Effector memory CD4-positive, alpha-beta T cell (primary cell): ENCODE measurements around the gene KLKB1.

Experiments used
- DNase-seq, 3 donors: peaks; one replicate each; pipeline ENCODE4 v3.0.0-alpha.2; 2020
- H3K27ac ChIP-seq: 2 replicates; pipeline ENCODE4 v1.7.0; 2013; ENCODE audit warnings: mild to moderate bottlenecking, low read length, moderate library complexity; ENCODE audit not compliant: insufficient read depth, poor library complexity, severe bottlenecking
- H3K27me3 ChIP-seq: replicated peaks from 2 replicates; pipeline ENCODE4 v1.7.0; 2013; ENCODE audit warnings: mild to moderate bottlenecking, low read length; ENCODE audit not compliant: insufficient read depth, control insufficient read depth, poor library complexity, severe bottlenecking
- H3K36me3 ChIP-seq: 2 replicates; pipeline ENCODE4 v1.7.0; 2013; ENCODE audit warnings: mild to moderate bottlenecking, low read length, moderate library complexity; ENCODE audit not compliant: control insufficient read depth, insufficient read depth
- H3K4me1 ChIP-seq: 2 replicates; pipeline ENCODE4 v1.7.0; 2013; ENCODE audit warnings: low read length, mild to moderate bottlenecking; ENCODE audit not compliant: control insufficient read depth, insufficient read depth, poor library complexity, severe bottlenecking
- H3K4me3 ChIP-seq: 2 replicates; pipeline ENCODE4 v1.7.0; 2013; ENCODE audit warnings: low read length, low read depth, mild to moderate bottlenecking; ENCODE audit not compliant: insufficient read depth, poor library complexity, severe bottlenecking
- H3K9me3 ChIP-seq: 2 replicates; pipeline ENCODE4 v1.7.0; 2013; ENCODE audit warnings: mild to moderate bottlenecking, low read length, moderate library complexity; ENCODE audit not compliant: control insufficient read depth

Gene KLKB1

DNA sequence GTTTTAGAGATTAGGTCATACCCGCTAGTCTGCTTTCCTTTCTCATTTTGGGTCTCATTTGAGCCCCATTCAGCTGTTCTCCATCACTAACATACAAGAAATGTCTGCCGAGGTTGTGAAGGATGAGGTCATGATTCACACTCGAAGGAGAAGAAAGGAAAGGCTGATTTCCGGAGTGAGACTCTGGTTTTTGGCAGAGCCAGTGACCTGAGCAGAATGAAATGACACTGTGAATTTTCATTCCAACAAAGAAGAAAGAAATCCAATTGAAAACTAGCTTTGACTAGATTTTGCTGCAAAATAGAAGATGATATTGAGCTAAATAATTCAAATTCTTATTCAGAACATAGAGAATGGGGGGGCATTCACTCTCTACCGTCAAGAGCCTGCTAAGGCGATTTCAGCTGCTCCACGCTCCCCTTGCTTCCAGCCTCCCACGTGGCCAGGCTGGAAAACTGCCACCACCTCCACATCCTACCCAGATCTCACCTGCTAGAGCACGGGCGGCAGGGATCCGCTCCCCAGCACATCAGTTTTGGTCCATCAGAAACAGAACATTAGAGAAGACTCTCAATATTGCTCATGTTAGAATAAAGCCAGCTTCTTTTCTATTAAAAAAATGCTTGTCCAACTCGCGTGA is 77.7 kb downstream of the KLKB1 start:
- H3K27ac ChIP-seq: no peak overlapping the region
- no peak for DNase-seq
- H3K9me3 ChIP-seq: no peaks in the 10 kb centered on the region
- H3K4me1 ChIP-seq: no peaks in the 10 kb centered on the region
- no peaks in the 10 kb centered on the region for H3K27me3 ChIP-seq
- H3K4me3 ChIP-seq: no peak overlapping the region
- H3K36me3 ChIP-seq: no peaks in the 10 kb centered on the region

DNA sequence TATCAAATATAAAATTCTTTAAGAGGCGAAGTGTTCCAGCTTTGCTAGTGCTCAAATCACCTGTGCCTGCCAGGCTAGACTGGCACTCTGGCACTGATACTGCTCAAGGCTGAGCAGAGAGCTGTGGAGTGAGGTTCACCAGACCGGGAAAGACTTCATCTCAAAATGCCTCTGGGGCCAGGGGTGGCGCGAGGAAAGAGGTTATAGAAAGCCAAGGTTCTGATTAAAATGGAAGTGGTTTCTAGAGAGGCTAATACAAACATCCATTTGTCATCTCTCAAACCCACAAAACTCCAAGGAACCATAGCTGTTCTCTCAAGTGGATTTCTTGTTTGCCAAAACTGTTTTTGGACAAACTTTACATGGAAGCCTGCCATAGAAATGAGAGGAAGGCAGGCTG is 80.2 kb downstream of the KLKB1 start:
- Histone ChIP-seq H3K27ac (no peak overlapping the region), H3K36me3 (no peaks in the 10 kb centered on the region)

DNA sequence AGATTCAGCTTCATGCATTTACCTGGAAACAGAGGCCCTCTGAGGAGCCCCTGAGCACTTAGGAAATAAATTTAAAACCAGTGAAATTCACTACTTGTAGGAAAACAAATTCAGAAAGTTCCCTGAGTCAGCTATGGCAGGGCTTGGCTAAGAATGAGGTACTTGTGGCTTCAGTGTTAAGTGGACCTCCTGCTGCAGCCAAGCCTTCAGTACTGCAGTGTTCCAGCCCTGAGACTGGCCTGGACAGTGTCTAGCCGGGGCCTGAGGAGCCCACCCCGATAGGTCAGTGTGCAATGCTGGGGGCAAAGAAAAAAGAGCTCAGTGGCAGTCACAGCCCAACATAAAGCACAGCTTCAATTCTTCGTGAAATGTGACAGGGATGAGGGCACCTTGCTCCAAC is 80.6 kb downstream of the KLKB1 start:
- no peaks in the 10 kb centered on the region for H3K27me3 ChIP-seq
- no peak overlapping the region for H3K27ac ChIP-seq
- no peaks in the 10 kb centered on the region for H3K9me3 ChIP-seq

More for the DNA sequence above, 80.2 kb downstream of the KLKB1 start:
- Histone ChIP-seq H3K4me3 (no peak overlapping the region), H3K9me3 (no peaks in the 10 kb centered on the region), H3K27me3 (no peaks in the 10 kb centered on the region), H3K4me1 (no peaks in the 10 kb centered on the region)
- no peak for DNase-seq

More for the DNA sequence above, 80.6 kb downstream of the KLKB1 start:
- Histone ChIP-seq H3K4me3 (no peak overlapping the region), H3K36me3 (no peaks in the 10 kb centered on the region), H3K4me1 (no peaks in the 10 kb centered on the region)
- DNase-seq: no peak
